CD4-positive, alpha-beta T cell treated with Interleukin-1 beta for 1 hour (primary cell): ENCODE data around the gene SERINC2.
"Not testable (repeated sequence)": the region's sequence is repeated elsewhere in the genome, so short reads cannot be mapped to it uniquely, and the experiment has no call there.

Experiments
- DNase-seq, 2 donors: peaks; one replicate each; pipeline ENCODE4 v3.0.0-alpha.2; 2020 to 2022

Gene SERINC2

GRCh38 chr1:31386576-31387243 is 26.3 kb upstream of the SERINC2 start:
- DNase-seq: not testable (repeated sequence)

DNA sequence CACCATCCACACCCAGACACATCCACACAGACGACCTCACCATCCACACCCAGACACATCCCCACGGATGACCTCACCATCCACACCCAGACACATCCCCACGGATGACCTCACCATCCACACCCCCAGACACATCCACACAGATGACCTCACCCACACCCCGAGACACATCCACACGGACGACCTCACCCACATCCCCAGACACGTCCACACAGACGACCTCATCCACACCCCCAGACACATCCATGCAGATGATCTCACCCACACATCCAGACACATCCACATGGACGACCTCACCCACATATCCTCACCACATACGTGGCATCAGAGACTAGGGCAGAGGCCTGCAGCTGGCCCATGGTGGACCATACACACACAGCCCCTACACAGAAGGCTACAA is 25.4 kb upstream of the SERINC2 start:
- DNase-seq: no peak

GRCh38 chr1:31389616-31390015 is 23.4 kb upstream of the SERINC2 start:
- DNase-seq: no peak

- no peak for DNase-seq
These were observed 22.9 kb upstream of the SERINC2 start for GRCh38 chr1:31390071-31390470.

- DNase-seq: no peak
These were observed 19.6 kb upstream of the SERINC2 start for GRCh38 chr1:31393463-31393862.

DNA sequence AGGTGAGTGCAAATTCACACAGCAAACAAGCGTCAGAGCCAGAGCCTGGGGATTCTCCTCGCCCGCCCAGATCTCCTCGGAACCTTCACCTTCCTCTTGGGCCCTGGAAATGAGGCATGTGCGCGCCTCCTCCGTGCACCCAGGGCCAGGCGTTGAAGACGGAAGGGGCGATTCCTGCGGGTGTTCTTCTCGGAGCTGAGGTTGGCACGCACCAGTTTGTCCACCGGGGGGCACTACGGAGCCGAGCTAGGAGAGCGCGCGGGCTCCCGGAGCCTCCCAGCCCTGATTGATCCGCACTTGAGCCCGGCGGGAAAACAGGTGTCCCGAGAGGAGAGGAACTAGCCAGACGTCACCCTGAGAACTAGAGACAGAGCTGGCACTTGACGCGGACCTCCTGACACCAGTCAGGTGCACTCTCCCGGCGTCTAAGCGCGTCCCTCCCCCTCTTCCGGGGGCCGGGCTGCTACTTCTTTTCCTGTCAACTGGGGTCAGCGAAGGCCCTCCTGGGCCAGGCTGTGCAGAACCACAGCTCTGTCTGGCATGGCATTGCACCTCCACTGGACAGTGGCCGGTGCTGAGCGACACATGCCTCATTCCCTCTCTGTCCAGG is 18.3 kb upstream of the SERINC2 start:
- DNase-seq: peak; percentile 68 to 73

GRCh38 chr1:31396633-31397351 is 16.2 kb upstream of the SERINC2 start:
- no peak for DNase-seq

- no peak for DNase-seq
These were observed 15.5 kb upstream of the SERINC2 start for GRCh38 chr1:31397360-31398095.

GRCh38 chr1:31398246-31398645 is 14.8 kb upstream of the SERINC2 start:
- DNase-seq: no peak

DNA sequence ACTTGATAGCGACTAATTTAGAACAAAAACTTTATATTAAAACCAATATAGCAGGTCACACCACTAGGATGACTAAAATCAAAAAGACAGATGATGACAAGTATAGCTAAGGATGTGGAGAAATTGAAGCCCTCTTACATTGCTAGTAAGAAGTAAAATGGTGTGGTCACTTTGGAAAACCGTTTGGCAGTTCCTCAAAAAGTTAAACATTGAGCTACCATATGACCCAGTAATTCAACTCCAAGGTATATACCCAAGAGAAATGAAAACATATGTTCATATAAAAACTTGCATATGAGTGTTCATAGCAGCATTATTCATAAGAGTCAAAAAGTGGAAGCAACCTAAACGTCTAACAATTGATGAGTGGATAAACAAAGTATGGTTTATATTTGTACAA is 13.0 kb upstream of the SERINC2 start:
- no peak for DNase-seq

- no peak for DNase-seq
These were observed 12.6 kb upstream of the SERINC2 start for GRCh38 chr1:31400393-31400792.

- no peak for DNase-seq
These were observed 11.8 kb upstream of the SERINC2 start for GRCh38 chr1:31401241-31401640.

DNA sequence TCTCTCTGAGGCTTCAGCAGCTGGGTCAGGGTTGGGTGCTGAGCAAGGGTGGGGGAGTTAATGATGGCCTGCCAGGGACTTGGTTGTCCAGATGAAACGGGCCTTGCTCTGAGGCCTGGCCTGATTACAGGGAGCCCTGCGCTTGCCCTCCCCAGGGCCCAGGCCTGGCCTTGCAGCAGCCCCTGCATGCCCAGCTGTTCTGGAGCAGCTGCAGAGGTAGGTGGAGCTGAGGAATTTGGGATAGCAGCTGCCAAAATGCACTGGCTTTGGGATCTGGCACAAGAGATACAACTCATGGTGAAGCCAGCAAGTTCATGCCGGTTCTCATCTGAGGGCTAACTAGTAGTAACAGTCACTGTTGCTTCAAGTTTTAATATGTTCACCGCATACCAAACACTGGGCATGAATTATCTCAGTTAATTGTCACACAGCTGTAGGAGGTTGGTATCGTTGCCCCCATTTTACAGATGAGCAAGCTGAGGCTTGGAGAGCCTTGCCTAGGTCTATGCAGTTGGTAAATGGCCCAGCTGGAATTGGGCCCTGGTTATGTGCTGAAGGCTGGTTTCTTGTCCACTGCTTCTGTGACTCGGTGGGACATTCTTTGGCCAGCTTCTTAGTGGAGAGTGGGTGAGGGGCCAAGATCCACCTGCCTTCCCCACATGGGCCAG is 7.3 kb upstream of the SERINC2 start:
- DNase-seq: no peak

DNA sequence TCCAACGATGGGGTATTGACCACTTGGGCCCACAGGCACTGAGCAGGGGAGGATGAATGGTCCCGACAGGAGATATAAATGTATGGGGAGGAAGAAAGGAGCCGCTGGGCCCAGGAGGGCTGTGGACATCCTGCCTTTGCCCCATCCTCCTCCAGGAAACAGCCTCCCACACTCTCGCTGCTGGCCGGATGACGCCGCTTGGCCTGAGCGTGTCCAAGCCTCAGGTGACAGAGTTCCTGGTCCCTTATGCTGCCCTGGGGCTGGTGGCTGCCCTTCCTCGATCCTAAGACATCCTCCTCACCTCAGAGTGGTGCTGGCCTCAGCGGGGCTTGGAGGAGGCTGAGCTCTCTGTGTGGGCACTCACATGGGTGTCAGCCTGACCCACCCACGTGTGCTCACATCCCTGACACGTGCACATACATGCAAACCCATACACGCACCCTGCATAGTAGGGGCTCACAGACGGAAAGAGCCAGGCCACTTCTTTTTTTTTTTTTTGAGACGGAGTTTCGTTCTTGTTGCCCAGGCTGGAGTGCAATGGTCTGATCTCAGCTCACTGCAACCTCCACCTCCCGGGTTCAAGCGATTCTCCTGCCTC is 5.9 kb upstream of the SERINC2 start:
- no peak for DNase-seq

GRCh38 chr1:31408788-31409318 is 4.2 kb upstream of the SERINC2 start:
- DNase-seq: no peak

DNA sequence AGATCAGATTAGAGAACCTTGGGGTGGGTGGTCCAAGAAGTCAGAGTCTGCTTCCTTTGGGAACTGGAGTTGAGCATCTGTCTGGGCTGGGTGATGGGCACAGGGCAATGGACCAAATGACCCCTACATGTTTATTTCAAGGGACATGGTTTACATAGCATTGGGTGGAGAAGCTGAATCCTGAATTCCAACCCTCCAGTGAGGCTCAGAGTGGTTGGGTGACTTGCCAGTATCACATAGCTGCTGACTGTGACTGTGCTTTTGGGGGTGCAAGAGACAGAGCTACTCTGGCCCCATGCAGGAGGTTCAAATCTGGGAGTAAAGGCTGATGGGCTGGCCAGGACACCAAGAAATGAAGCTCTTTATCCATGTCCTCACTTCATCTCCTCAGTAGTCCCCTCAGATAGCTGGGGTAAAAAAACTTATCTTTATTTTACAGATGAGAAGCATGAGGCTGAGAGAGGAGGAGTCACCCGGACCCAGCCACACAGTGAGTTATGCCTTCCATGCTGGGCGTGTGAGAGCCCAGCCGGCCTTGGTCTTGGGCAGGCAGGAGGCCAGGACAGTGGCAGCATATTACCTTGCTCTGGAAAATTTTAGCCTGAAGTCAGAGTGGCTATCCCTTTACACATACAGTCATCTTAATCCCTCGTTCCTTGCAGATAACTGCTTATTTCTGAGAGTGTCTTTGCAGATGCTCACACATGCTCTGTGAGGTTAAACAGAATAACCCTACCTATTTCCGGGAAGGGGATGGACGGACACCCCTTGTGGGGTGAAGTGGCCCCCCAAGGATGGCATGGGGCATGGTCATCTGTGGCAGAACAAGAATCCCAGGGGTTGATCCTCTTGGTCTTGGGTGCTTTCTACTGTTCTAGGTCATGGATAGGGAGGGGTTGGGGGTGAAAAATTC is 2.8 kb upstream of the SERINC2 start:
- DNase-seq: no peak

DNA sequence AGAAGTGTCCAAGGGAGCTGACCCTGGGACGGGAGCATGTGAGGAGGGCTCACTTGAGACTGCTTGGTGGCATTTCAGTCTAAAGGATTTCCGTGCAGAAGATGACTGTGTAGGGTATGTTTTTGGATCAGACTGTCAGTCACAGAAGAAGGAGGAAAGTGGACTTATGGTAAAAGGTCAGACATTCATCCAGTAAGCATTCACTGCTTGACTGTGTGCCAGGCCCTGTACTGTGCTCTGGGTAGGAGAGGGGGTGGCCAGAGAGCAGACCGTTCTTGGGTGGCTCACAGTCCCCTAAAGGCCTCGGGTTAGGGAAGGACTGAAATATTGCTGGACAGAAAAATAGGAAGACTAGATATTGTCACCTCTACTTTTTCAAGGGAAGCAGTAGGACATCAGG is 2.1 kb upstream of the SERINC2 start:
- no peak for DNase-seq

- no peak for DNase-seq
These were observed 808 bp upstream of the SERINC2 start for GRCh38 chr1:31412205-31412604.

GRCh38 chr1:31413405-31414001 is 490 bp downstream of the SERINC2 start:
- peak in 1 of 2 donors; percentile 28 for DNase-seq

- DNase-seq: no peak
These were observed 2.0 kb downstream of the SERINC2 start for GRCh38 chr1:31414980-31415370.

GRCh38 chr1:31415658-31416057 is 2.6 kb downstream of the SERINC2 start:
- no peak for DNase-seq
